CD14-positive monocyte (primary cell): ENCODE measurements around the gene BTNL2. TPM values are rescaled to one million over a fixed set of nuclear protein-coding genes. Genes with fewer than 3 reads are reported as not detected.

Source experiments
- DNase-seq, 3 donors: peaks; one replicate each; pipeline ENCODE4 v3.0.0-alpha.2; 2011 to 2022
- H2AFZ ChIP-seq: 2 replicates; pipeline ENCODE4 v1.6.0; 2012; ENCODE audit warnings: mild to moderate bottlenecking, low read depth, low read length, inconsistent platforms; ENCODE audit not compliant: insufficient read depth, poor library complexity, severe bottlenecking
- H3K27ac ChIP-seq, 2 donors: 1 replicate in 1 of 2; 2 replicates in 1 of 2; pipeline ENCODE4 v1.5.1; 2012 to 2013; ENCODE audit warnings: low read length in 2 of 2, control low read depth in 1 of 2, inconsistent platforms in 1 of 2, low read depth in 1 of 2, mild to moderate bottlenecking in 1 of 2
- H3K27me3 ChIP-seq, 2 donors: one replicate each; pipeline versions ENCODE4 v1.6.0 to v1.6.1; 2011 to 2013; ENCODE audit warnings: low read length in 2 of 2; ENCODE audit not compliant: control insufficient read depth in 2 of 2, insufficient read depth in 2 of 2
- H3K36me3 ChIP-seq, 2 donors: replicated peaks in 1 of 2; 1 replicate in 1 of 2; 2 replicates in 1 of 2; pipeline versions ENCODE4 v1.5.1 to v1.6.1; 2012 to 2013; ENCODE audit warnings: low read length in 2 of 2, control low read depth in 1 of 2, inconsistent platforms in 1 of 2, mild to moderate bottlenecking in 1 of 2; ENCODE audit not compliant: insufficient read depth in 2 of 2, control insufficient read depth in 1 of 2
- H3K4me1 ChIP-seq, 2 donors: 1 replicate in 1 of 2; 2 replicates in 1 of 2; pipeline versions ENCODE4 v1.5.1 to v1.6.1; 2012 to 2013; ENCODE audit warnings: low read length in 2 of 2, control low read depth in 1 of 2, inconsistent platforms in 1 of 2, mild to moderate bottlenecking in 1 of 2, moderate library complexity in 1 of 2; ENCODE audit not compliant: insufficient read depth in 2 of 2, control insufficient read depth in 1 of 2
- H3K4me2 ChIP-seq: replicated peaks from 2 replicates; pipeline ENCODE3; 2012; ENCODE audit warnings: low read length, moderate library complexity, mild to moderate bottlenecking; ENCODE audit not compliant: poor library complexity, severe bottlenecking; ENCODE audit errors: extremely low read depth
- H3K4me3 ChIP-seq, 3 experiments: fragments of 200-600 bp in 1 of 3; sonication (generic) in 1 of 3; replicated peaks in 1 of 3; 1 replicate in 2 of 3; 2 replicates in 1 of 3; pipeline ENCODE4 v1.5.1; 2011 to 2013; ENCODE audit warnings: low read length in 3 of 3, mild to moderate bottlenecking in 3 of 3, control low read depth in 2 of 3, low read depth in 2 of 3, inconsistent platforms in 1 of 3, moderate library complexity in 1 of 3
- H3K79me2 ChIP-seq: 2 replicates; pipeline ENCODE4 v1.6.0; 2012; ENCODE audit warnings: mild to moderate bottlenecking, control low read depth, inconsistent platforms, low read length, moderate library complexity; ENCODE audit not compliant: insufficient read depth
- H3K9ac ChIP-seq: 2 replicates; pipeline ENCODE4 v1.6.0; 2017; ENCODE audit warnings: low read length, mild to moderate bottlenecking; ENCODE audit not compliant: insufficient read depth, poor library complexity, severe bottlenecking
- H3K9me3 ChIP-seq, 2 donors: replicated peaks in 1 of 2; 1 replicate in 1 of 2; 2 replicates in 1 of 2; pipeline versions ENCODE4 v1.5.1 to v1.6.1; 2012 to 2013; ENCODE audit warnings: low read length in 2 of 2, control low read depth in 1 of 2; ENCODE audit not compliant: control insufficient read depth in 1 of 2, insufficient read depth in 1 of 2
- H4K20me1 ChIP-seq: 2 replicates; pipeline ENCODE4 v1.6.0; 2012; ENCODE audit warnings: mild to moderate bottlenecking, low read length, control low read depth, moderate library complexity; ENCODE audit not compliant: insufficient read depth
- H3K27ac Mint-ChIP-seq, 7 donors: one replicate each; pipeline ENCODE4 v1.8.0; 2020; ENCODE audit warnings: mild to moderate bottlenecking in 7 of 7, mixed read lengths in 7 of 7, moderate library complexity in 6 of 7, inconsistent platforms in 2 of 7
- H3K27me3 Mint-ChIP-seq, 3 donors: one replicate each; pipeline ENCODE4 v1.8.0; 2021 to 2022; ENCODE audit warnings: low read depth in 3 of 3, mild to moderate bottlenecking in 3 of 3, mixed read lengths in 3 of 3, moderate library complexity in 3 of 3, inconsistent platforms in 1 of 3
- H3K36me3 Mint-ChIP-seq, 2 donors: one replicate each; pipeline ENCODE4 v1.8.0; 2020; ENCODE audit warnings: mixed read lengths in 2 of 2, inconsistent platforms in 1 of 2, mild to moderate bottlenecking in 1 of 2
- H3K4me1 Mint-ChIP-seq: one replicate; pipeline ENCODE4 v1.8.0; 2020; ENCODE audit warnings: mild to moderate bottlenecking, mixed read lengths
- H3K4me3 Mint-ChIP-seq, 2 donors: one replicate each; pipeline ENCODE4 v1.8.0; 2020; ENCODE audit warnings: mild to moderate bottlenecking in 2 of 2, mixed read lengths in 2 of 2, moderate library complexity in 1 of 2
- H3K9me3 Mint-ChIP-seq, 7 donors: one replicate each; pipeline ENCODE4 v1.8.0; 2020 to 2022; ENCODE audit warnings: mixed read lengths in 7 of 7, mild to moderate bottlenecking in 6 of 7, moderate library complexity in 6 of 7, inconsistent platforms in 2 of 7
- WGBS: methylation state at CpG from one replicate; pipeline ENCODE4 v1.1.5; 2013; ENCODE audit warnings: missing lambda C conversion rate; ENCODE audit not compliant: insufficient coverage; 5-methylcytosine and 5-hydroxymethylcytosine counted together
- intact Hi-C, 2 donors: fragments of 100-400 bp; cut with micrococcal nuclease; formaldehyde crosslinking; loops; one replicate each; pipeline versions ENCODE4 v1.15.0 to v1.15.1; 2023
- polyA plus RNA-seq, 3 donors: library from polyadenylated mRNA; depleted of rRNA in 1 of 3; unstranded in 2 of 3; stranded (reverse) in 1 of 3; fragments of 300-500 nt in 2 of 3; fragments of >200 nt in 1 of 3; fragmentation: Illumina TruSeq in 2 of 3; gene quantifications; 1 replicate in 2 of 3; 2 replicates in 1 of 3; pipeline ENCODE4 v1.2.3, GENCODE V29; 2012 to 2021
- TF ChIP-seq, protein P1 (sequence below): fragments of 200-600 bp; IDR thresholded peaks from one replicate; pipeline ENCODE4 v1.8.0; 2022; ENCODE audit warnings: antibody characterized with exemption, mild to moderate bottlenecking

The BTNL2 gene
- polyA plus RNA-seq, 3 donors = not detected

DNA sequence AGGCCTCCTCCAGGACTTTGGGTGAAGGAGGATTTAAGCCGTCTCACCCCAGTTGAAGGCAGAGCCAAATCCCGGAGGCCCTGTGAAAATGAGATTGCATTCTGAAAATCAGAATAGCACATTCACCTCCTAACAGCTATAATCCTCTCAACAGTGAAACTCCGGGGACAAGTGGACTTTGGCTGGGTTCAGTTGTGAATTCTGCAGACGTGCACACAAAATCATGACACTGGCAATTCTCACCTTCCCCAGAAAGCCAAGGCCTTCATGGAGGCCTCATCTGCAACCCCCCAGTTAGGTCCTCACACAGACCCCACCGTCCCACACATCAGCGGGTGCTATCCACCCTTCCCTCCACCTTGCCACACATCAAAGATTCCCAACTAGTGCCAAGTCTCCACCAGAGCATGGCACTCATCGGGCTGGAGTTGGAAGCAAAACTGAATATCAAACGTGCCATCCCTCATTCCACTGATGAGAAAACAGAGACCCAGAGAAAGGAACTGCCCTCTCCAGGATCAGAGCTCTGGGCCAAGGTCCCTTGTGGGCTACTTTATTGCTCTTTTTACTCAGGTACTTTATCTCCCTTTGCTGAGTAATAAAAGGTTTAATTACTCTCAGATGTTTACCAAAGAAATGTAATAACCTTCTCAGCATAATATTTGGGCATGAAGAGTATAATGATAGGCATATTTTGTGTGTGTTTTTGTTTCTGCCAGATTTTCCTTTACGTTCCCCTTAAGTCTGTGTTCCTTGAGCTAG lies 4.8 kb upstream of the BTNL2 start:
- no peak overlapping the region for H2AFZ ChIP-seq
- no peaks in the 10 kb centered on the region for H3K9me3 ChIP-seq
- DNase-seq = no peak
- WGBS = 91% methylated on average over 6 of the region's 9 CpGs
- no peak overlapping the region for H3K27ac ChIP-seq
- Mint-ChIP-seq H3K36me3 (no peaks in the 10 kb centered on the region), H3K27ac (no peak overlapping the region), H3K4me1 (peaks cover 11% of the 10 kb centered on the region), H3K27me3 (peaks cover 19 to 24% (median 21%) of the 10 kb centered on the region in 3 donors), H3K4me3 (no peak overlapping the region), H3K9me3 (peaks cover 0 to 2% (median 0%) of the 10 kb centered on the region in 7 donors)
- H3K4me2 ChIP-seq = no peak overlapping the region
- H3K4me3 ChIP-seq = no peak overlapping the region
- peaks cover 0 to 14% of the 10 kb centered on the region in 2 donors for H3K27me3 ChIP-seq
- no peak overlapping the region for H3K9ac ChIP-seq
- peaks cover 4 to 6% of the 10 kb centered on the region in 2 donors for H3K4me1 ChIP-seq
- intact Hi-C loops = loop anchor here (5.0 to 10.0 kb wide), 4 partner anchors 167 to 456 kb away; no protein-coding TSS in a partner anchor
- H3K36me3 ChIP-seq = no peaks in the 10 kb centered on the region
- TF ChIP-seq, protein P1, sequence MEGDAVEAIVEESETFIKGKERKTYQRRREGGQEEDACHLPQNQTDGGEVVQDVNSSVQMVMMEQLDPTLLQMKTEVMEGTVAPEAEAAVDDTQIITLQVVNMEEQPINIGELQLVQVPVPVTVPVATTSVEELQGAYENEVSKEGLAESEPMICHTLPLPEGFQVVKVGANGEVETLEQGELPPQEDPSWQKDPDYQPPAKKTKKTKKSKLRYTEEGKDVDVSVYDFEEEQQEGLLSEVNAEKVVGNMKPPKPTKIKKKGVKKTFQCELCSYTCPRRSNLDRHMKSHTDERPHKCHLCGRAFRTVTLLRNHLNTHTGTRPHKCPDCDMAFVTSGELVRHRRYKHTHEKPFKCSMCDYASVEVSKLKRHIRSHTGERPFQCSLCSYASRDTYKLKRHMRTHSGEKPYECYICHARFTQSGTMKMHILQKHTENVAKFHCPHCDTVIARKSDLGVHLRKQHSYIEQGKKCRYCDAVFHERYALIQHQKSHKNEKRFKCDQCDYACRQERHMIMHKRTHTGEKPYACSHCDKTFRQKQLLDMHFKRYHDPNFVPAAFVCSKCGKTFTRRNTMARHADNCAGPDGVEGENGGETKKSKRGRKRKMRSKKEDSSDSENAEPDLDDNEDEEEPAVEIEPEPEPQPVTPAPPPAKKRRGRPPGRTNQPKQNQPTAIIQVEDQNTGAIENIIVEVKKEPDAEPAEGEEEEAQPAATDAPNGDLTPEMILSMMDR = no peak
- no peaks in the 10 kb centered on the region for H3K79me2 ChIP-seq
- H4K20me1 ChIP-seq = no peaks in the 10 kb centered on the region

DNA sequence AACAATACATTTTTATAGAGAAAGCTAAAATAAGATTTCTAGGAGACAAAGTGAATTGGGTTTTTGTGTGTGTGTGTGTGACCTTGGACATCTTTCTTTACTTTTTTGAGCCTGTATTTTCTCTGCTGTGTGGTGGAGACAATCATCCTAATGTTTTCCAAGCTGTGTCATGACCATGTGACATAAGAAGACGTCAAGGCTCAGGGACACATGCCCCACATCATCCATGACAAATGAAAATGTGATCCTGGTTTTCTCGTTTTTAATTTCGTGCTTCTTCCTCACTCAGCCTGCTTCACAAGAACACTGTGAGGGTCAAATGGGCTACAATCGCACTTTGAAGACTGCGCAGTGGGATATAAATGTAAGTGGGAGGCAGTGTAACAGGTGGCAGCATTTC lies 3.9 kb upstream of the BTNL2 start:
- no peak overlapping the region for H3K4me3 Mint-ChIP-seq

More for the DNA sequence above, 3.9 kb upstream of the BTNL2 start:
- DNase-seq = no peak
- Mint-ChIP-seq H3K36me3 (no peaks in the 10 kb centered on the region), H3K4me1 (peaks cover 11% of the 10 kb centered on the region), H3K9me3 (peaks cover 0 to 2% (median 0%) of the 10 kb centered on the region in 7 donors), H3K27me3 (peaks cover 19 to 27% (median 21%) of the 10 kb centered on the region in 3 donors), H3K27ac (no peak overlapping the region)
- H3K79me2 ChIP-seq = no peaks in the 10 kb centered on the region
- no peak overlapping the region for H3K9ac ChIP-seq
- H3K4me1 ChIP-seq = peaks cover 4 to 5% of the 10 kb centered on the region in 2 donors
- WGBS = 40% methylated on average over 1 of the region's 5 CpGs
- TF ChIP-seq, protein P1 = no peak
- H2AFZ ChIP-seq = no peak overlapping the region
- H3K27ac ChIP-seq = no peak overlapping the region
- H3K9me3 ChIP-seq = no peaks in the 10 kb centered on the region
- no peak overlapping the region for H3K4me3 ChIP-seq
- peaks cover 0 to 9% of the 10 kb centered on the region in 2 donors for H3K27me3 ChIP-seq
- H3K4me2 ChIP-seq = no peak overlapping the region
- no peaks in the 10 kb centered on the region for H4K20me1 ChIP-seq
- no peaks in the 10 kb centered on the region for H3K36me3 ChIP-seq
- intact Hi-C loops = loop anchor here (5.0 to 10.0 kb wide), 4 partner anchors 166 to 456 kb away; no protein-coding TSS in a partner anchor
